Muscle layer of duodenum (tissue), 2 donors: Measurements from ENCODE around the gene RPS14.
"Not testable (repeated sequence)": the region's sequence is repeated elsewhere in the genome, so short reads cannot be mapped to it uniquely, and the experiment has no call there.

Experiments used
- H3K27ac ChIP-seq: one replicate; pipeline ENCODE4 v1.7.0; 2013; ENCODE audit warnings: mild to moderate bottlenecking, low read length
- H3K27me3 ChIP-seq: one replicate; pipeline ENCODE4 v1.7.0; 2013; ENCODE audit warnings: low read depth, mild to moderate bottlenecking, control low read depth, low read length
- H3K36me3 ChIP-seq, 2 donors: one replicate each; pipeline ENCODE4 v1.7.0; 2013; ENCODE audit warnings: low read length in 2 of 2, control low read depth in 1 of 2, mild to moderate bottlenecking in 1 of 2; ENCODE audit not compliant: insufficient read depth in 2 of 2, control insufficient read depth in 1 of 2
- H3K4me1 ChIP-seq, 2 donors: one replicate each; pipeline ENCODE4 v1.7.0; 2013; ENCODE audit warnings: low read length in 2 of 2, mild to moderate bottlenecking in 2 of 2, control low read depth in 1 of 2, moderate library complexity in 1 of 2; ENCODE audit not compliant: insufficient read depth in 2 of 2, control insufficient read depth in 1 of 2
- H3K4me3 ChIP-seq, 2 donors: one replicate each; pipeline ENCODE4 v1.7.0; 2013; ENCODE audit warnings: low read length in 2 of 2, low read depth in 1 of 2, mild to moderate bottlenecking in 1 of 2
- H3K9me3 ChIP-seq, 2 donors: one replicate each; pipeline ENCODE4 v1.7.0; 2013; ENCODE audit warnings: low read length in 2 of 2, control low read depth in 1 of 2, mild to moderate bottlenecking in 1 of 2; ENCODE audit not compliant: control insufficient read depth in 1 of 2
- donor health status: healthy.

RPS14 gene

DNA sequence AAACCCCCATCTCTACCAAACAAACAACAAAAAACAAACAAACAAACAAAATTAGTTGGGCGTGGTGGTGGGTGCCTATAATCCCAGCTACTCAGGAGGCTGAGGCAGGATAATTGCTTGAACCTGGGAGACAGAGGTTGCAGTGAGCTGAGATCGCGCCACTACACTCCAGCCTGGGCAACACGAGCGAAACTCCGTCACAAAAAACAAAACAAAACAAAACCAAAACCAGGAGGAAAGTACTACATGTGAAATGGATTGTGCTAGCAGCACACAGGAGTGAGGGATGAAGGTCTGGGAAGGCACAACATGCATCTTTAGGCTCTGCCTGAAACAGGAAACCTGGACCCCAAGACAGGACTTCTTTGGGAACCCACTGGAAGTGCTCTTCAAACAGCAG is 27.0 kb upstream of the RPS14 start:
- H3K36me3 ChIP-seq, H3K9me3 ChIP-seq, H3K27me3 ChIP-seq, H3K4me1 ChIP-seq, H3K4me3 ChIP-seq, H3K27ac ChIP-seq: not testable (repeated sequence)

DNA sequence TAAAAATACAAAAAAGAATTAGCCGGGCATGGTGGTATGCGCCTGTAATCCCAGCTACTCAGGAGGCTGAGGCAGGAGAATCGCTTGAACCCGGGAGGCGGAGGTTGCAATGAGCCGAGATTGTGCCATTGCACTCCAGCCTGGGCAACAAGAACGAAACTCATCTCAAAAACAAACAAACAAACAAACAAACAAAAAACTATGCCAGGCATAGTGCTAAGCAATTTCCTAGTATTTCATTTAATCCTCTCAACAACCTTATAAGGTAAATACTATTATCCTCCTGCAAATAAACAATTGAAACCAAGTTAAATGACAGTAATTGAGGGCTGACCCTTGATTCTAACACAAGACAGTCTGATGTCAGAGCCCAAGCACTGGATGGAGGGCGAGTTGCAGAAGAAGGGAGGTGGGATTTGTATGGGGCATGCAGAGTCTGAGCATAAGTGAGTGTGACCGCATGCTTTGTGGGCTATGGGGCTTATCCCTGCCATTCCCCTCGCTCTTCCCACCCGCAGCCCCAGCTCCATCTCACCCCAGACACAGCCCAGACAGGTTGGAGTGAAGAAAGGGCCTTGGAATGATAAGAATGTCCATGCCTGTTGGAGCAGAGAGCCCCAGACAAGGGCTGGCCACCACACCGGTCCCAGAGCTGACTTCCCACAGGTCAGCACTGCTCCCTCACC is 24.3 kb upstream of the RPS14 start:
- Histone ChIP-seq H3K27ac (no peak overlapping the region), H3K4me1 (no peaks in the 10 kb centered on the region), H3K27me3 (no peaks in the 10 kb centered on the region), H3K36me3 (no peaks in the 10 kb centered on the region), H3K9me3 (no peaks in the 10 kb centered on the region), H3K4me3 (no peak overlapping the region)

DNA sequence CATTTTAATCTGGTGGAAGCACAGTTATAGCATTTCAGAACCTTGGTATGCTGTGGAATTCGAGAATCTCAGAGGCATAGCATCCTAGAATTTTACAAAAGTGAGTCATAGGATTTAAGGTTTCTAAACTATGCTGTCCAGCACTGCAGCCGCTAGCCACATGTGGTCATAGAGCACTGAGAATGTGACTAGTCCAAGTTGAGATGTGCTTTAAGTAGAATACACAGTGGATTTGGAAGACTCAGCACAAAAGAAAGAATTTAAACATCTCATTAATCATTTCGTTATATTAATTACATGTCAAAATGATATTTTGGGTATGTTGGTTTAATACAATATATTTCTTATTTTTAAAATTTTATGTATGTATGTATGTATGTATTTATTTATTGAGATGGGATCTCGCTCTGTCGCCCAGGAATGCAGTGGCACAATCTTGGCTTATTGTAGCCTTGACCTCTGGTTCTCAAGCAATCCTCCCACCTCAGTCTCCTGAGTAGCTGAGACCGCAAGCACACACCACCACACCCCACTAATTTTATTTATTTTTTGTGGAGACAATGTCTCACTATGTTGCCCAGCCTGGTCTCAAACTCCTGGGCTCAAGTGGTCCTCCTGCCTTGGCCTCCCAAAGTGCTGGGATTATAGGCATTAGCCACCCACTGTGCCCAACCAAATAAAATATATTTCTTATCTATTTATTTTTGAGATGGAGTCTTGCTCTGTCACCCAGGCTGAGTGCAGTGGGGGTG is 20.4 kb upstream of the RPS14 start:
- H3K4me1 ChIP-seq = no peaks in the 10 kb centered on the region
- H3K27ac ChIP-seq = no peak overlapping the region
- H3K36me3 ChIP-seq = no peaks in the 10 kb centered on the region
- H3K27me3 ChIP-seq = no peaks in the 10 kb centered on the region
- no peak overlapping the region for H3K4me3 ChIP-seq
- no peaks in the 10 kb centered on the region for H3K9me3 ChIP-seq

- no peaks in the 10 kb centered on the region for H3K27me3 ChIP-seq
- no peaks in the 10 kb centered on the region for H3K9me3 ChIP-seq
- no peaks in the 10 kb centered on the region for H3K36me3 ChIP-seq
- H3K4me3 ChIP-seq = no peak overlapping the region
- H3K4me1 ChIP-seq = no peaks in the 10 kb centered on the region
- H3K27ac ChIP-seq = no peak overlapping the region
These were observed 18.7 kb upstream of the RPS14 start for GRCh38 chr5:150468206-150468605.

DNA sequence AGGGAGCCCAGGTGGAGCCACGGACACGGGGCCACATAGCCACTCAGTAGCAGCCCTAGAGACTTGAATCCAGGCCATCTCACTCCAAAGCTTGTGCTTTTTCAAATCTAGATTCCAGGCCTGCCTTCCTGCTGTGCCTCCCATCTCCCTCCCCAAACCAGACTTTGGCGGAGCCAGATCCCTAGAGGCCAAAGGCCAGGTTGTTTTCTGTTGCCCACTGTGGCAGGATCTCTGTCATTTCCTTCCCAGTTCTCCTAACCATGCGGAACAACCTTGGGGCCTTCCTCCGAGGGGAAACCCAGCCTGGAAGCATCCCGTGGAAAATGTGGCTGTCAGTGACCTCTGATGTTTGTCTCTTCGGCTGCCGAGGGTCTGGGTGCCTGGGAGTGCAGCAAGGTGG is 16.4 kb upstream of the RPS14 start:
- H3K4me1 ChIP-seq = no peaks in the 10 kb centered on the region
- no peaks in the 10 kb centered on the region for H3K9me3 ChIP-seq
- H3K36me3 ChIP-seq = no peaks in the 10 kb centered on the region
- H3K27me3 ChIP-seq = no peaks in the 10 kb centered on the region
- H3K4me3 ChIP-seq = no peak overlapping the region
- no peak overlapping the region for H3K27ac ChIP-seq

- Histone ChIP-seq H3K36me3 (no peaks in the 10 kb centered on the region), H3K4me3 (no peak overlapping the region), H3K27ac (peak overlapping the region; percentile 51), H3K4me1 (peaks cover under 1 to 2% of the 10 kb centered on the region in 2 donors), H3K9me3 (no peaks in the 10 kb centered on the region), H3K27me3 (no peaks in the 10 kb centered on the region)
These were observed 15.0 kb upstream of the RPS14 start for GRCh38 chr5:150464554-150465012.

- H3K36me3 ChIP-seq = no peaks in the 10 kb centered on the region
- peaks cover 6 to 8% of the 10 kb centered on the region in 2 donors for H3K4me1 ChIP-seq
- H3K9me3 ChIP-seq = no peaks in the 10 kb centered on the region
- H3K27ac ChIP-seq = no peak overlapping the region
- no peak overlapping the region for H3K4me3 ChIP-seq
- H3K27me3 ChIP-seq = no peaks in the 10 kb centered on the region
These were observed 11.7 kb upstream of the RPS14 start for GRCh38 chr5:150461231-150461630.

GRCh38 chr5:150460781-150461180 is 11.2 kb upstream of the RPS14 start:
- H3K4me3 ChIP-seq = no peak overlapping the region
- H3K9me3 ChIP-seq = no peaks in the 10 kb centered on the region
- H3K27me3 ChIP-seq = no peaks in the 10 kb centered on the region
- H3K27ac ChIP-seq = no peak overlapping the region
- H3K36me3 ChIP-seq = no peaks in the 10 kb centered on the region
- H3K4me1 ChIP-seq = peaks cover 6 to 8% of the 10 kb centered on the region in 2 donors

- H3K9me3 ChIP-seq = no peaks in the 10 kb centered on the region
- H3K4me3 ChIP-seq = no peak overlapping the region
- H3K36me3 ChIP-seq = no peaks in the 10 kb centered on the region
- H3K4me1 ChIP-seq = peaks cover 6 to 8% of the 10 kb centered on the region in 2 donors
- H3K27ac ChIP-seq = no peak overlapping the region
- no peaks in the 10 kb centered on the region for H3K27me3 ChIP-seq
These were observed 9.4 kb upstream of the RPS14 start for GRCh38 chr5:150458802-150459557.

DNA sequence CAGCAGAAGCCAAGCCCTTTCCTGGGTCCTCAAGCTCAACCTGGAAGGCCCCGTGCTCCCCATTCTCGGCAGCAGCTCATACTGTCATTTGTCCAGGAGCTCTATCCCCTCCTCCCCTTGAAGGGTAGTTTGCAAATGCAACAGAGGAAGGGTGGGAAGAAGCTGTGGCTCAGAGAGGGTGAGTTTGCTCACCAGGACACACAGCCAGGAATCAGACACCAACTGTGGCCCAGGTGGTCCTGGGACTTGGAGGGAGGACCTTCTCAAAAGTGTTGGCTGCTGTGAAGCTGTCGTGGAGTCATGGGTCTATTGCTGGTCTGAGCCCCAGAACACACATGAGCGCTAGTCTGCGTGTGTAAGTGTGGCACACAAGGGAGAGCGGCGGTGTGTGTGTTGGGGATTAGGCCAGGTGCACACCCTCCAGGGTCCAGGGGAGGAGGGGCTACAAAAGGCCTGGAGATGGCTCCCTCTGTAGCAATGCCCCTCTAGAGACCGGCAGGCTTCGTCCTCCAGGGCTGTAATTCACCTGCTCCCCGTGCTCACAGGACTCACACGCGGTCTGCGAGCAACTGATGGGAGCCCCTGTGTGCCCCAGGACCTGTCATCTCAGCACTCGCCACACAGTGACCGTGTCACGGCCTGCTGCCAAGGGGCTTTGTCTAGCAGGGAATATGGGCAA is 8.2 kb upstream of the RPS14 start:
- Histone ChIP-seq H3K27me3 (no peaks in the 10 kb centered on the region), H3K9me3 (no peaks in the 10 kb centered on the region), H3K4me1 (peaks cover 6 to 8% of the 10 kb centered on the region in 2 donors), H3K27ac (no peak overlapping the region), H3K36me3 (no peaks in the 10 kb centered on the region), H3K4me3 (no peak overlapping the region)

DNA sequence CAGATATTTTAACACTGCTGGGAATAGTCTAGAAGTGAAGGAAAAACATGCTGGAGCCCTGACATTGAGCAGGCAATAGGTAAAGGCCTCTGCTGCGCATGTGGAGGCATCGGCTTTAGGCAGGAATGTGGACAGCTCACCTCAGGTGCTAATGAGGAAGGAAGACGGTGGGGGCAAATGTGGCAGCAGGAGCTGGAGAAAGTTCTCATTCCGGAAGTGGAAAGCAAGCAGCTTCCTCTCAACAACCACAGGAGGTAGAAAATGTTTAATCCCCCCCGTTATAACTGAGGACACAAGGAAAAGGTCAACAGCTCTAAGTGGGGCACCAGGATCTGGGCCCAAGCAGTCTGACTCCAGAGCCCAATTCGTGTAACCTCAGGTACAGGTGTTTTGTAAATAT is 7.6 kb upstream of the RPS14 start:
- H3K27ac ChIP-seq = no peak overlapping the region
- no peak overlapping the region for H3K4me3 ChIP-seq
- no peaks in the 10 kb centered on the region for H3K36me3 ChIP-seq
- no peaks in the 10 kb centered on the region for H3K27me3 ChIP-seq
- H3K9me3 ChIP-seq = no peaks in the 10 kb centered on the region
- H3K4me1 ChIP-seq = peaks cover 6 to 8% of the 10 kb centered on the region in 2 donors
